ENCODE results near the gene PNMA8B. TPM values are rescaled to one million over a fixed set of nuclear protein-coding genes. Genes with fewer than 3 reads are reported as not detected.

Gene PNMA8B, protein sequence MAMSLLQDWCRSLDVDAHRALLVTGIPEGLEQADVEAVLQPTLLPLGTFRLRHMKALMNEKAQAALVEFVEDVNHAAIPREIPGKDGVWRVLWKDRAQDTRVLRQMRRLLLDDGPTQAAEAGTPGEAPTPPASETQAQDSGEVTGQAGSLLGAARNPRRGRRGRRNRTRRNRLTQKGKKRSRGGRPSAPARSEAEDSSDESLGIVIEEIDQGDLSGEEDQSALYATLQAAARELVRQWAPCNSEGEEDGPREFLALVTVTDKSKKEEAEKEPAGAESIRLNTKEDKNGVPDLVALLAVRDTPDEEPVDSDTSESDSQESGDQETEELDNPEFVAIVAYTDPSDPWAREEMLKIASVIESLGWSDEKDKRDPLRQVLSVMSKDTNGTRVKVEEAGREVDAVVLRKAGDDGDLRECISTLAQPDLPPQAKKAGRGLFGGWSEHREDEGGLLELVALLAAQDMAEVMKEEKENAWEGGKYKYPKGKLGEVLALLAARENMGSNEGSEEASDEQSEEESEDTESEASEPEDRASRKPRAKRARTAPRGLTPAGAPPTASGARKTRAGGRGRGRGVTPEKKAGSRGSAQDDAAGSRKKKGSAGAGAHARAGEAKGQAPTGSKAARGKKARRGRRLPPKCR
- under 0.01 TPM in 2 replicates for total RNA-seq

DNA sequence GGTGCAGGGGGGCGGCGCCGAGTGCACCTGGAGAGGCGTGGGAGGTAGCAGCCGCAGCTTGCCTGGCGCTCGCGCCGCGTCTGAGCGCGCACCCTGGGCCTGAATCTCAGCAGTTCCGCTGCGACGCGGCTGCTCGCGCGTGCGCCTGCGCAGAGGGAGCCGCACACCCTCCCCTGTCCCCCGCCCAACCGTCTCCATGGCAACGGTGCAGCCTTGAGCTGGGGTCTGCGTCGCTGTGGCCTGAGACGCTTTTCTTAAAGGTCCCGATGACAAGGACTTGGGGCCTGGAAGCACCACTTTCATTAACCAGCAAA is at the start of gene PNMA8B:
PNMA8B (minus strand) TSS at position 82 of the 314 bp plus-strand sequence. CDS start 402 bp downstream, outside the sequence.

DNA sequence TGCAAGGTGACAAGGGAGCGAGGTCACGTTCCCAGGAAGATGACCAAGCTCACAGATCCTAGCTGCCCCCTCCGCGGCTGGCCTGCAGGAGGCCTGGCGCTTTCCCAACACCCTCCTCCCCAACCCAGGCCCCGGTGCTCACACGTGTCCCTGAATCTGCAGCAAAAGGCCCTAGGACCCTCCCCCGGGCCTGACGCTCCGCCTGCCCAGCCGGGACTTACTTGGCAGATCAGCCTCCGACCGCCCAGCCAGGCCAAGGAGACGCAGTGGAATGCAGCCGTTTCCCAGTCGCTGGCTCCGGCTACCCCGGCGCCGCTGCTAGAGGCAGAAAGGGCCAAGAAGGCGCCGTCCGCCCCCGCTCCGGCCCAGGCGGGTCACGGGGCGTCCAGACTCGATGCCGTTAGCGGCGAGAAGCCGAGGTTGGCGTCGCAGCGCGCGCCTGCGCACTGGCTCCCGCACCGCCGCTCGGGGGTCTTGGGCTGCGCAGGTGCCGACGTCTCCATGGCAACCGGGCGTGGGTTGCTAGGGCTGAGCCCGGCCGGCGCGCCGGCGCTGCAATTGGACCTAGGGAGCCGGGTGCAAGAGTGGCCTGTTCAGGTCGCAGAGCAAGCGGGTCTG is 24.4 kb downstream of the PNMA8B start, which contains the start of gene PNMA8A:
PNMA8A (minus strand) TSS at position 448 of the 618 bp plus-strand sequence. CDS start 528 bp downstream, outside the sequence.

Other genes with a start within 250 kb of the PNMA8B start
- gene HIF3A, start 198.8 kb downstream of the PNMA8B start, total RNA-seq: 4.6 and 7.8 TPM in 2 replicates
- gene PPP5C, start 148.8 kb downstream of the PNMA8B start, total RNA-seq: 72.8 and 87.7 TPM in 2 replicates
- gene CCDC8, start 82.3 kb downstream of the PNMA8B start, total RNA-seq: under 0.01 and 0.29 TPM in 2 replicates
- gene PNMA8C, start 66.9 kb downstream of the PNMA8B start, total RNA-seq: not detected in 2 replicates
- under 0.01 and 0.10 TPM in 2 replicates for gene PNMA8A, start 24.3 kb downstream of the PNMA8B start, total RNA-seq
- gene CALM3, start 105.5 kb upstream of the PNMA8B start, total RNA-seq: 233 and 271 TPM in 2 replicates
- gene PTGIR, start 129.2 kb upstream of the PNMA8B start, total RNA-seq: 0.10 and 0.98 TPM in 2 replicates
- not detected in 2 replicates for gene GNG8, start 140.3 kb upstream of the PNMA8B start, total RNA-seq
- 0.57 and 0.65 TPM in 2 replicates for gene DACT3, start 165.3 kb upstream of the PNMA8B start, total RNA-seq
- 36.3 and 55.3 TPM in 2 replicates for gene PRKD2, start 221.2 kb upstream of the PNMA8B start, total RNA-seq

Data from vein endothelial cell (primary cell).